HG03135 (cell line): ENCODE results near the gene CDC42BPA.

ENCODE experiments used
- ATAC-seq: cut with Tn5 transposase; IDR thresholded peaks from one replicate; pipeline ENCODE4 v1.9.1; 2021; ENCODE audit warnings: mild to moderate bottlenecking, moderate library complexity; ENCODE audit not compliant: unreplicated experiment

CDC42BPA gene

GRCh38 chr1:227071895-227072587, 246.3 kb downstream of the CDC42BPA start:
- ATAC-seq, result no peak

- no peak for ATAC-seq
Measured at GRCh38 chr1:227070638-227071285, 247.5 kb downstream of the CDC42BPA start.

- no peak for ATAC-seq
Measured at GRCh38 chr1:227069490-227069889, 248.8 kb downstream of the CDC42BPA start.

- ATAC-seq, result no peak
Measured at GRCh38 chr1:227068883-227069282, 249.4 kb downstream of the CDC42BPA start.

DNA sequence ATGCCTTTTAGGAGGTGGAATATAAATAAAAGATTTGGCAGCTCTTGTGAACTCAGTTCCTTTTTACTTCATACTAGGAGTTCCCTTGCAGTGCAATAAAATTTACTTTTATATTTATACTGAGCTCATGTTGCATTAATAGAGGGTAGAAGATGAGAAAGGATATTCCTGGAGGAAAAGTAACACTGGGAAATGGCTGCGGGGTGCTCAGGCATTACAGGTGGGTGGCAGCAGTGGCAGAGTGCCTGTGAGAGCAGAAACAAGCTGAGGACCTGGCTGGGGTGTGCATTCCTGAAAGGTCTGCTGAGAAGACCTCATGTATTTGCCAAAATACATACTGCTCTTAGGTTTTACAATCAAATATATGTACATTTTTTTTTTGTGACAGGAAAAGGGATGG, 251.3 kb downstream of the CDC42BPA start:
- no peak for ATAC-seq

GRCh38 chr1:227065311-227065710, 253.0 kb downstream of the CDC42BPA start:
- ATAC-seq, result no peak

DNA sequence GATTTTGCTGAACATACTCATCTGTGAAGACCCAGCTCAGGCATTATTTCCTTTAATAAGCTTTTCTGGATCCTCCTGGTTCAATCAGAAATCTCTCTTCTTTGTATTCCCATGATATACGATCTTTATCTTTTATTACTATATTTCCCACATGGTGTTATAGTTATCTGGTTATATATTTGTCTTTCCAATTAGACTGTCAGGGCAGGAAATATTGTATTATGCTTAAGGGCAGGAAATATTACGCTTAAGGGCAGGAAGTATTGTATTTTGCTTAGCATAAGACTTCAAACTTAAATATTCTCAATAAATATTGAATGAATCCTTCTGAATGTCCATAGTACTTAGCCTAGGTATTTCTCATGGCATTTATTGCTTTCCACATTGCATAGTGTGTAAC, 256.0 kb downstream of the CDC42BPA start:
- no peak for ATAC-seq

GRCh38 chr1:227059076-227059475, 259.2 kb downstream of the CDC42BPA start:
- ATAC-seq, result no peak

- no peak for ATAC-seq
Measured at GRCh38 chr1:227058321-227058751, 260.0 kb downstream of the CDC42BPA start.

GRCh38 chr1:227049253-227049652, 269.0 kb downstream of the CDC42BPA start:
- ATAC-seq, result no peak

GRCh38 chr1:227043755-227044154, 274.5 kb downstream of the CDC42BPA start:
- ATAC-seq, result no peak

GRCh38 chr1:227042292-227042691, 276.0 kb downstream of the CDC42BPA start:
- no peak for ATAC-seq

GRCh38 chr1:227038401-227038800, 279.9 kb downstream of the CDC42BPA start:
- no peak for ATAC-seq

DNA sequence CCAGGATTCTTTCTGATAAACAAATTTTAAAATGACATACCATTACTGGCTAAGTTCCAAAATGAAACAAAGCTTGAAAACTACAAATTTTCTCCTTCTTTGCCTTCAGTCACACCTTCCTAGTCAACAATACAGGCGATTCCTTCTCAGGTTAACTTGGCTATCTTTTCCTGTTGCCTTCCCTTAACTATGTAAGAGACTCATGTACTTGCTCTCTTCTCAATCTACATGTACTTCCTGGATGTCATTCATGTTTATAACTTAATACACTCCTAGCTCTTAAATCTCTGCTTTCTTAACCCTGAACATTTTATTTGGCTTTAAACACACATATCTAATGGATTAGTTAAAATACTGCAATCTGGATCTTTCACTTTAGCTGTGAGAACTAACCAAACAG, 281.2 kb downstream of the CDC42BPA start:
- ATAC-seq, result no peak

GRCh38 chr1:227035316-227035715, 283.0 kb downstream of the CDC42BPA start:
- no peak for ATAC-seq

DNA sequence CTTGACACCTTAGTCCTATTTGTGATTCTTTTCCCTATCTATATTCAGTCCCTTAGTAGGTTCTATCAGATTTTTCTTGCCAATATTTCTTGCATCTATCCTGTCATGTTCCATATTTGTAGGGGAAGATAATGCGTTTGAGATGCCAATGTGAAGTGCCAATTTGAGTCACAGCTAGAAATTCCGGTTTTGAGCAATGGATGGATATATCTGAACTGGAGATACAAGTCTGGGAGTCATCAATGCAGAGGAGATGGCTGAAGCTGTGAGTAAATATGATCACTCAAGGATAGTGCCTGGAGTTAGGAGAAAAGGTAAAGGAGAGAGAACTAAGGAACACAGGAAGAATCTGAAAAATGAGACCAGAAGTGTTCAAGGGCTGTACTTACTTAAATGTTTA, 284.4 kb downstream of the CDC42BPA start:
- ATAC-seq, result no peak

DNA sequence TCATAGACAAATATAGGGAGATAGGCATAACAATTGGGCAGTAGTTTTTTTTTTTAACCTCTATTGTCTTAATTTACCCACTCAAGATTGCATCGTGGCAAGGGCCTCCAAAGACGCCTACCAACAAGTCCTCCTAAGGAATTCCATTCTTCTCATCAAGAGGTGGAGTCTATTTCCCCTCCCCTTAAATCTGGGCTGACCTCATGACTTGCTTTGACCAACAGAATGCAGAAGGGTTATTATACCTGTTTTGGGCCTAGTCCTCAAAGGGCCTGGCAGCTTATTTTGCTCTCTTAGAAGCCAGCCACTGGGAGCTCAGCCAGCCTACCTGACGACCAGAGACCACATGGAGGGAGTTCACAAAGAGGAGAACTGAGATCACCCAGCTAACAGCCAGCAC, 285.9 kb downstream of the CDC42BPA start:
- ATAC-seq, result no peak

GRCh38 chr1:227016990-227017389, 301.3 kb downstream of the CDC42BPA start:
- ATAC-seq, result no peak

- no peak for ATAC-seq
Measured at GRCh38 chr1:227010645-227011044, 307.6 kb downstream of the CDC42BPA start.

DNA sequence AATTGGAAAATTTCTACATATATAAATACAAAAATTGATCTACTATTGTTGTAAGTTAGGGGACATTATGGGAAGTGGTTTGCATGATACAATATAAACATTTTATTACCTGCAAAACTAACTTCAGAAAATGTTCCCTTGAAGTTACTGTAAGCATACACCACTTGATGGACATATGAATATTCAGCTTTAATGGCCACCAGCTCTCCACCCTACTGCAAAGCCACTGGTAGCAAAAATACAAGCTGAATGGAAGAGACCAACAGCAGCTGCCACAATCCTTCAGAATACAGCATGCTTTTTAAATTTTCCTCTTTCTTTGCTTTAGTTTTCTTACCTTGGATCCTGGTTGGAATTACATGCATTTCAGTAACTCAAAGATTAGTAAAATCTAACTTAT, 308.4 kb downstream of the CDC42BPA start:
- ATAC-seq, result no peak

GRCh38 chr1:227006226-227006796, 312.0 kb downstream of the CDC42BPA start:
- no peak for ATAC-seq

DNA sequence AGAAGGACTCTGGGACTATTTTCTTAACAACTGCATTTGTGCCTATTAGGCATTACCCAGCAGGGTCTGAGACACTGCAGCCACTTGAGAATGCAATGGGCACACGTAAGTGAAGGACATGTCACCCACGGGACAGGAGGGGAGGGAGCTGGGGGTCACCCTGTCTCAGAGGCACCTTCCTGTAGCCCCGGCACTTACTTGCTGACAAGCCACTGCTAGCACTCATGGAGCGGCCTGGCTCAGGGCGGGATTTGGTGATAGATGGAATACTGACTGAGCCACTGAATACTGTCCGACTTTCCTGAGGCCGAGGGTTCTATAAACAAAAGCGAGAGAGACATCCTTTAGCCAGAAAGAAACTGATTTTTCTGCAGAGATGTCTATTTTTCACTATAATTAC, 313.5 kb downstream of the CDC42BPA start:
- ATAC-seq, result no peak
